ENCODE results near the gene TOX3. TPM values are rescaled to one million over a fixed set of nuclear protein-coding genes. Genes with fewer than 3 reads are reported as not detected.

The TOX3 gene
- total RNA-seq, 1 experiment from 2014 or later: not detected

DNA sequence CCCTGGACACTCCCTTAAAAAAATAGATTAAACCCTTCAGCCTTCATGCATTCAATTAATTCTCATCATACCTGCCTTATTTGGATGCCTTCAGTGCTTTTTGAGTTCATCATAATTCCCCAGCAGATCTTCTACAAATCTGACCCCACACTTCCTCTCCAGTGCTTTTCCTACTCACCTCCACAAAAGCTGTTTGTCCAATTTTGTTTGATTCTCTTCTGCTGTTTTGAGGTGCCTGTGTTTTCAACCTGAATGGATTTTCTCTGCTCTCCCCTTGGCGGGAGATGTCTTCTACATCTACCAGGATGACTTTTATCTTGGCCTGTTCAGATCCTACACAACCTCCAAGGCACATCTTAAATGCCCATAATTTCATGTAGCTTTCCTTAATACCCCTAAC is 112.7 kb downstream of the TOX3 start:
- H3K9me3 Mint-ChIP-seq (ENCODE audit: unreplicated experiment): no peaks in the 10 kb centered on the region
- no peak for DNase-seq (ENCODE audit: unreplicated experiment)
- H3K36me3 Mint-ChIP-seq (ENCODE audit: insufficient read depth, unreplicated experiment): no peaks in the 10 kb centered on the region
- no TSS peak for BruUV-seq (replicated peaks)
- intact Hi-C loops (cut with micrococcal nuclease): no loop called here
- ChIA-PET POLR2A (no interaction called here), CTCF (interaction anchor here (0.5 to 0.7 kb wide), 2 partner anchors 105 to 1732 kb away, joined by 3 to 4 read pairs; no protein-coding TSS in a partner anchor)
- no peaks in the 10 kb centered on the region for H3K27me3 Mint-ChIP-seq (ENCODE audit: insufficient read depth, unreplicated experiment)
- H3K27ac Mint-ChIP-seq (ENCODE audit: low read depth, unreplicated experiment): no peak overlapping the region
- no peaks in the 10 kb centered on the region for H3K4me1 Mint-ChIP-seq (ENCODE audit: insufficient read depth, unreplicated experiment)
- TF ChIP-seq CTCF (IDR thresholded peaks at IDR 0.05; ENCODE audit: unreplicated experiment): no peak
- H3K4me3 Mint-ChIP-seq (ENCODE audit: unreplicated experiment): no peak overlapping the region

DNA sequence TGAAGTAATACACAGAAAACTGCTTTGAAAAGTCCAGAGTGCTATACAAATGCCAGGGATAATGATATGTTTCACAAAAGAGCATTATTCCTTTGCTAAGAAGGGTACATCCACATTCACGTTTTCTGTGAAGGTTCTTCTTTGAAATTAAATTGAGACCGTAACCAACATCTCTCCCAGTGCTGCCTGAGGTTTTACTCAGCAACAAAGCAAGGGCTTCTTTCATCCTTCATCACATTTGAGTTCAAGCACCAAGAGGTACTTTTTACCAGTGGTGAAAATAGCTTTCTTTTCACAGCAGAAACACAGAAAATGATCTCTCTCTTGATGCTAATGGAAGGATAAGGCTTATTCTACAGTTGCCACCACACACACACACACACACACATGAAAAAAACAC is 113.3 kb downstream of the TOX3 start:
- no peak for DNase-seq (ENCODE audit: unreplicated experiment)
- intact Hi-C loops (cut with micrococcal nuclease): no loop called here
- POLR2A ChIA-PET: no interaction called here
- Mint-ChIP-seq H3K9me3 (ENCODE audit: unreplicated experiment) (no peaks in the 10 kb centered on the region), H3K27ac (ENCODE audit: low read depth, unreplicated experiment) (no peak overlapping the region), H3K4me3 (ENCODE audit: unreplicated experiment) (no peak overlapping the region), H3K36me3 (ENCODE audit: insufficient read depth, unreplicated experiment) (no peaks in the 10 kb centered on the region), H3K4me1 (ENCODE audit: insufficient read depth, unreplicated experiment) (no peaks in the 10 kb centered on the region), H3K27me3 (ENCODE audit: insufficient read depth, unreplicated experiment) (no peaks in the 10 kb centered on the region)
- TF ChIP-seq CTCF (IDR thresholded peaks at IDR 0.05; ENCODE audit: unreplicated experiment): no peak
- CTCF ChIA-PET: no interaction called here
- no TSS peak for BruUV-seq (replicated peaks)

DNA sequence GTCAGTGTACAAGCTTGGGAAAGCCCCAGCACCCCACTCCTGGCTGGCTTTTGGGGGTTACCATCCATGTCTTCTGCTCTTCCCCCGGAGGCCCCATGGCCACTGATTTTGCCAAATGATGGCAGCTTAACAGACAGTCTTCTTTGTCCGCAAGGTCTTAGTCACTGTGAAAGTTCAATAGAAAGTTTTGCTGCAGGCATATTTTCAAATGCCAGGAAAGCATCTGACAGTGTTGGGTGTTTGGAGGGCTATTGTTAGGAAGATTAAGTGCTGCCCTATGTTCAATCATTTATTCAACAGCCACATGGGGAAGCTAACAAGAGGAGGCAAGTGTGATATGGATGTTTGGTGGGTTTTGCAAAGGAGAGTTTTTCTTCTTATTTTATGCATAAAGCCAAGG is 122.4 kb downstream of the TOX3 start:
- no peak overlapping the region for H3K4me3 Mint-ChIP-seq (ENCODE audit: unreplicated experiment)
- no peak overlapping the region for H3K27ac Mint-ChIP-seq (ENCODE audit: low read depth, unreplicated experiment)
- DNase-seq (ENCODE audit: unreplicated experiment): no peak
- intact Hi-C loops (cut with micrococcal nuclease): no loop called here
- peaks cover 29% of the 10 kb centered on the region for H3K9me3 Mint-ChIP-seq (ENCODE audit: unreplicated experiment)
- no peaks in the 10 kb centered on the region for H3K27me3 Mint-ChIP-seq (ENCODE audit: insufficient read depth, unreplicated experiment)
- no peaks in the 10 kb centered on the region for H3K4me1 Mint-ChIP-seq (ENCODE audit: insufficient read depth, unreplicated experiment)
- BruUV-seq (replicated peaks): no TSS peak
- CTCF ChIA-PET: interaction anchor here (0.6 kb wide), 1 partner anchor 365 kb away, joined by 3 read pairs; no protein-coding TSS in a partner anchor
- no peaks in the 10 kb centered on the region for H3K36me3 Mint-ChIP-seq (ENCODE audit: insufficient read depth, unreplicated experiment)
- POLR2A ChIA-PET: no interaction called here
- TF ChIP-seq CTCF (IDR thresholded peaks at IDR 0.05; ENCODE audit: unreplicated experiment): no peak

- Mint-ChIP-seq H3K4me3 (ENCODE audit: unreplicated experiment) (no peak overlapping the region), H3K27ac (ENCODE audit: low read depth, unreplicated experiment) (no peak overlapping the region), H3K4me1 (ENCODE audit: insufficient read depth, unreplicated experiment) (no peaks in the 10 kb centered on the region), H3K36me3 (ENCODE audit: insufficient read depth, unreplicated experiment) (no peaks in the 10 kb centered on the region), H3K27me3 (ENCODE audit: insufficient read depth, unreplicated experiment) (no peaks in the 10 kb centered on the region), H3K9me3 (ENCODE audit: unreplicated experiment) (peaks cover 30% of the 10 kb centered on the region)
- intact Hi-C loops (cut with micrococcal nuclease): no loop called here
- POLR2A ChIA-PET: no interaction called here
- no TSS peak for BruUV-seq (replicated peaks)
- TF ChIP-seq CTCF (IDR thresholded peaks at IDR 0.05; ENCODE audit: unreplicated experiment): no peak
- CTCF ChIA-PET: no interaction called here
- DNase-seq (ENCODE audit: unreplicated experiment): no peak
Observed at GRCh38 chr16:52422307-52422706, 124.6 kb downstream of the TOX3 start.

All from MCF 10A (cell line).